ENCODE data around the gene KRT4. TPM values are rescaled to one million over a fixed set of nuclear protein-coding genes. Genes with fewer than 3 reads are reported as not detected.

KRT4 gene
- total RNA-seq, 2 experiments from 2014 or later: not detected

GRCh38 chr12:52826611-52827498 is 12.9 kb upstream of the KRT4 start:
- H3K4me1 Mint-ChIP-seq (ENCODE audit: low read depth): peaks cover 8% of the 10 kb centered on the region
- CTCF ChIA-PET: interaction anchor here (1.1 kb wide), 1 partner anchor 11 kb away, joined by 3 read pairs; no protein-coding TSS in a partner anchor
- no peaks in the 10 kb centered on the region for H3K27me3 Mint-ChIP-seq (ENCODE audit: low read depth)
- H3K27ac Mint-ChIP-seq: no peak overlapping the region
- H3K36me3 Mint-ChIP-seq (ENCODE audit: low read depth): no peaks in the 10 kb centered on the region
- DNase-seq (no peak), ATAC-seq (no peak)
- POLR2A ChIA-PET: no interaction called here
- H3K9me3 Mint-ChIP-seq (ENCODE audit: insufficient read depth): no peaks in the 10 kb centered on the region
- H3K4me3 Mint-ChIP-seq: no peak overlapping the region

GRCh38 chr12:52825961-52826360 is 12.0 kb upstream of the KRT4 start:
- H3K27ac Mint-ChIP-seq: no peak overlapping the region
- no peaks in the 10 kb centered on the region for H3K9me3 Mint-ChIP-seq (ENCODE audit: insufficient read depth)
- no peak overlapping the region for H3K4me3 Mint-ChIP-seq
- ChIA-PET CTCF (interaction anchor here (1.1 kb wide), 1 partner anchor 12 kb away, joined by 3 read pairs; no protein-coding TSS in a partner anchor), POLR2A (interaction anchor here (0.7 kb wide), 1 partner anchor 200 kb away, joined by 3 read pairs; no protein-coding TSS in a partner anchor)
- H3K36me3 Mint-ChIP-seq (ENCODE audit: low read depth): no peaks in the 10 kb centered on the region
- DNase-seq (no peak), ATAC-seq (no peak)
- H3K27me3 Mint-ChIP-seq (ENCODE audit: low read depth): no peaks in the 10 kb centered on the region
- peaks cover 8% of the 10 kb centered on the region for H3K4me1 Mint-ChIP-seq (ENCODE audit: low read depth)

DNA sequence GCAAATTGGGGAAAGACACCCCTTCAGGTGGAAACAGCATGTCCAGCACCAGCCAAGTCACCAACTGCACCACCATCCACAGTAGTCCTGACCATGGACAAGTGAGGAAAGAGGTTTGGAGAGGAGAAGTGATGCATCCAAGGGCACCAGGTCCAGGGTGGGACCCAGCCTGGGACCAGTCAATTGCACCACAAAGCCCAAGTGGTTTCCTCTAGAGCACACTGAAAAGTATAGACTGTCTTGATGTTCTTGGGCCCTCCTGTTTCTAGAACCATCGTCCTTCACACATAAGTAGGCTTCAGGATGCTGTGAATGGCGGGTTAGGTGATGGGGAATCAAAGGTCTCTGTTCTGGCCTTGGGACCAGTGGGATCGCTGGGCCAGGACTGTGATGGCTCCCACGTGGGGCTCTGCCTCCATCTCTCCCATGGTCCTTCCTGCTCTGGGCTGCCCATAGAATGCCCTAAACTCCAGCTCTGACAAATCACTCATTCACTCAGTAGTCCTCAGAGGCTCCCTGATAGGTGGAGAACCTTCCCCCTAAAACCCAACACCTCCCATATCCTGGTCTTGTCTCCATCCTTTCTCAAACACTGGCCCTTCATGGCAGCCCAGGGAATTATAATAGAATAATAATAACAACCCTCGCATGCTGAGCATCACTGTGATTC is 11.0 kb upstream of the KRT4 start:
- Mint-ChIP-seq H3K27ac (no peak overlapping the region), H3K9me3 (ENCODE audit: insufficient read depth) (no peaks in the 10 kb centered on the region), H3K36me3 (ENCODE audit: low read depth) (no peaks in the 10 kb centered on the region), H3K4me3 (no peak overlapping the region), H3K4me1 (ENCODE audit: low read depth) (peaks cover 8% of the 10 kb centered on the region), H3K27me3 (ENCODE audit: low read depth) (peaks cover 4% of the 10 kb centered on the region)
- ATAC-seq (no peak), DNase-seq (no peak)
- CTCF ChIA-PET: no interaction called here
- POLR2A ChIA-PET: no interaction called here

DNA sequence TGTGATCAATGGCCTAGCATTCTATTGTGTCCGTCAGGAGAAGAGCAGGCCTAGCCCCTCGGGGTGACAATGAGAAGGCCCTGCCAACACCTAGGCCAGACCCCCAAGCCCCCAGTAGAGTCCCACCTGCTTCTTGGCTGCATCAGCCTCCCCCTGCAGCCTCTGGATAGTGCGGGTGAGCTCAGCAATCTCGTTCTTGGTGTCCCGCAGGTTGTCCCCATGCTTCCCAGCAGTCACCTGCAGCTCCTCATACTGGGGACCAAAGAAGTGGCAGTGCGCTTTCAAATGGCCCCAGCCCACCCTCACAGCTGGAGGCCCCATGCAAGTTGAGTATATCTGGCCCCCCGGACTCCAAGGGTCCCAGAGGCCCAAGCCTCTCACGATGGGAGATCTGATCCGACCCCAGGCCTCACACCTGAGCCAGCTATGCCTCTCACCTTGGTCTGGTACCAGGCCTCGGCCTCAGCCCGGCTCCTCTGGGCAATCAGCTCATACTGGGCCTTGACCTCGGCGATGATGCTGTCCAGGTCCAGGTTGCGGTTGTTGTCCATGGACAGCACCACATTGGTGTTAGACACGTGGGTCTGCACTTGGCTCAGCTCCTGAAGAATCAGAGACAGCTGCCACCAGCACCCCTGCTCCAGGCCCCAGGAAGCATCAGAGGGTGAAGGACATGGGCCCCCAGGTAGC is 10.0 kb upstream of the KRT4 start:
- H3K9me3 Mint-ChIP-seq (ENCODE audit: insufficient read depth): no peaks in the 10 kb centered on the region

GRCh38 chr12:52822771-52823510 is 9.0 kb upstream of the KRT4 start:
- ChIA-PET CTCF (no interaction called here), POLR2A (no interaction called here)
- H3K4me3 Mint-ChIP-seq: no peak overlapping the region
- H3K9me3 Mint-ChIP-seq (ENCODE audit: insufficient read depth): no peaks in the 10 kb centered on the region
- H3K4me1 Mint-ChIP-seq (ENCODE audit: low read depth): peaks cover 5% of the 10 kb centered on the region
- H3K27me3 Mint-ChIP-seq (ENCODE audit: low read depth): peaks cover 4% of the 10 kb centered on the region
- no peak for DNase-seq
- ATAC-seq: no peak
- no peak overlapping the region for H3K27ac Mint-ChIP-seq
- no peaks in the 10 kb centered on the region for H3K36me3 Mint-ChIP-seq (ENCODE audit: low read depth)

More for the DNA sequence above, 10.0 kb upstream of the KRT4 start:
- H3K36me3 Mint-ChIP-seq (ENCODE audit: low read depth): no peaks in the 10 kb centered on the region
- ChIA-PET CTCF (no interaction called here), POLR2A (no interaction called here)
- H3K27me3 Mint-ChIP-seq (ENCODE audit: low read depth): peaks cover 4% of the 10 kb centered on the region
- no peak for ATAC-seq
- peaks cover 4% of the 10 kb centered on the region for H3K4me1 Mint-ChIP-seq (ENCODE audit: low read depth)
- no peak overlapping the region for H3K27ac Mint-ChIP-seq
- DNase-seq: no peak
- H3K4me3 Mint-ChIP-seq: no peak overlapping the region

DNA sequence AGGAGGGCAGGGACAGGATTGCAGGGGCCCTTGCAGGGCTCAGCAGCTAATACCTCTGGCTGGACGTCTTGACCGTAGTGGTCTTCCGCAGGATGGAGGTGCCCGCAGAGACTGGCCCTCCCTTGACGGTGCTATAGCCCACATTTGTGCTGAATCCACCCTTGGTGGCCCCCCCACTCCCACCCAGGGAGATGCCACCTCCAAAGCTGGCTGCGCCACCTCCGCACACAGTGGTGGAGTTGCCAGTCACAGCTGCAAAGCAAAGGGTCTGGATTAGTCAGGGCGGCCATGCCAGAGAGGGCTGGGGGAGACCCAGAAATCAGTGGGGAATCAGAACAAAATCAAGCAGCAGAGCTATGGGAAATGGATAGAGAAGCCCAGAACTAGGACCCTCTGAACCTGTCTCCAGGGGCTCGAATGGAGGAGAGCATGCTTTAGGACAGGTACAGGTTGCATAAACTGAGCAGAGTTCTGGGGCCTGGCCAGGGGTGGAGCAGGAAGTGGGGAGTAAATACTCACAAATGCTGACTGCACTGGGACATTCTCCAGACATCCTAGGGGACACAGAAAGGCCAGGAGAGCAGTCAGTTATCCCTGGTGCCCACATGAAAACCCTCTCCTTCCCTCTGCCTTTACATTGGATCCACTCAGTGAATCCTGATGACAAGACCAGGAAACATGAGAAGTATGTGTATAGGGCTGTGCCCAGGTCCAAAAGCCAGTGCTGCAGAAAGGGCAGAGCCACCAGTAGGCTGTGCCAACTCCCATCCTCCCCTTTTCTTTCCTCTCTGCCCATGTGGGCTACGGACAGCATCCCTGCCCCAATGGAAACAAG is 8.1 kb upstream of the KRT4 start:
- ChIA-PET POLR2A (no interaction called here), CTCF (no interaction called here)
- DNase-seq (no peak), ATAC-seq (no peak)
- Mint-ChIP-seq H3K27ac (no peak overlapping the region), H3K4me1 (ENCODE audit: low read depth) (peaks cover 14% of the 10 kb centered on the region), H3K27me3 (ENCODE audit: low read depth) (peaks cover 4% of the 10 kb centered on the region), H3K9me3 (ENCODE audit: insufficient read depth) (no peaks in the 10 kb centered on the region), H3K36me3 (ENCODE audit: low read depth) (no peaks in the 10 kb centered on the region), H3K4me3 (no peak overlapping the region)

DNA sequence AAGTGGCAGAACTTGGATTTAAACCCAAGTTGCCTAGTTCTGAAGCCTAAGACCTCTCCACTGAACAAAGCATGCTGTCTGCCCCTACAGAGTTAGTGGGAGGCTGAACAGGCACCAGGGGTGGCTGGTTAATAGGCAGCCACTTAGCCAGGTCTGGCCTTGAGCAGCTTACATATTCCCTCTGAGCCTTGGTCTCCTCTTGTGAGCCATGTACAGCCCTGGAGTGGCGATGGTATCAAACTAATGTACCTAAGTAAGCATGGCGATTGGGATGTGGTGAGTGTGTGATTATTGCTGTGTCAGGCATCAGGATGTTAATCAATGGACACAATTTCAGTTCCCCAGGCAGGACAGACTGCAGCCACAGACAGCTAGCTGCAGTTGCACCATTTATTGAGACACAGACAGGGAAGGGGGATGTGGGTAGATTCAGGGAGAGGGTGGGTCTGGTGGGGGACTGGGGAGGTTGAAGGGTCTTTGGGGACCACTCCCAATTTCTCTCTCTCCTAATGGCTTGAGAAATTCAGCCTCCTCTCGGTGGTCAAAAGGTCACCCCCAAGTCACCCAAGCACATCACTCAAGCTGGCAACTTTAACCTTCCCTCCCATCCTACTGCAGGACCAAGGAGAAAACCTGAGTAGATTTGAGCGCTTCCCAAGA is 7.3 kb upstream of the KRT4 start:
- ATAC-seq (no peak), DNase-seq (no peak)
- ChIA-PET CTCF (no interaction called here), POLR2A (interaction anchor here (0.6 kb wide), 1 partner anchor 225 kb away, joined by 3 read pairs; no protein-coding TSS in a partner anchor)
- Mint-ChIP-seq H3K9me3 (ENCODE audit: insufficient read depth) (no peaks in the 10 kb centered on the region), H3K36me3 (ENCODE audit: low read depth) (no peaks in the 10 kb centered on the region), H3K27me3 (ENCODE audit: low read depth) (peaks cover 4% of the 10 kb centered on the region), H3K27ac (no peak overlapping the region), H3K4me1 (ENCODE audit: low read depth) (peaks cover 15% of the 10 kb centered on the region), H3K4me3 (no peak overlapping the region)

GRCh38 chr12:52820521-52820920 is 6.6 kb upstream of the KRT4 start:
- Mint-ChIP-seq H3K36me3 (ENCODE audit: low read depth) (no peaks in the 10 kb centered on the region), H3K4me3 (no peak overlapping the region), H3K27me3 (ENCODE audit: low read depth) (peaks cover 4% of the 10 kb centered on the region), H3K27ac (no peak overlapping the region), H3K4me1 (ENCODE audit: low read depth) (peaks cover 15% of the 10 kb centered on the region), H3K9me3 (ENCODE audit: insufficient read depth) (no peaks in the 10 kb centered on the region)
- ChIA-PET CTCF (interaction anchor here (0.9 to 1.3 kb wide), 4 partner anchors 13 to 160 kb away, joined by 3 to 5 read pairs (median 3); no protein-coding TSS in a partner anchor), POLR2A (interaction anchor here (0.6 kb wide), 1 partner anchor 226 kb away, joined by 3 read pairs; no protein-coding TSS in a partner anchor)
- ATAC-seq: no peak
- no peak for DNase-seq

GRCh38 chr12:52819731-52820510 is 6.0 kb upstream of the KRT4 start:
- ChIA-PET CTCF (interaction anchor here (0.9 to 1.3 kb wide), 4 partner anchors 14 to 160 kb away, joined by 3 to 5 read pairs (median 3); no protein-coding TSS in a partner anchor), POLR2A (no interaction called here)
- no peaks in the 10 kb centered on the region for H3K9me3 Mint-ChIP-seq (ENCODE audit: insufficient read depth)
- ATAC-seq (no peak), DNase-seq (no peak)
- H3K36me3 Mint-ChIP-seq (ENCODE audit: low read depth): no peaks in the 10 kb centered on the region
- H3K27me3 Mint-ChIP-seq (ENCODE audit: low read depth): peaks cover 4% of the 10 kb centered on the region
- H3K27ac Mint-ChIP-seq: no peak overlapping the region
- peaks cover 15% of the 10 kb centered on the region for H3K4me1 Mint-ChIP-seq (ENCODE audit: low read depth)
- no peak overlapping the region for H3K4me3 Mint-ChIP-seq

DNA sequence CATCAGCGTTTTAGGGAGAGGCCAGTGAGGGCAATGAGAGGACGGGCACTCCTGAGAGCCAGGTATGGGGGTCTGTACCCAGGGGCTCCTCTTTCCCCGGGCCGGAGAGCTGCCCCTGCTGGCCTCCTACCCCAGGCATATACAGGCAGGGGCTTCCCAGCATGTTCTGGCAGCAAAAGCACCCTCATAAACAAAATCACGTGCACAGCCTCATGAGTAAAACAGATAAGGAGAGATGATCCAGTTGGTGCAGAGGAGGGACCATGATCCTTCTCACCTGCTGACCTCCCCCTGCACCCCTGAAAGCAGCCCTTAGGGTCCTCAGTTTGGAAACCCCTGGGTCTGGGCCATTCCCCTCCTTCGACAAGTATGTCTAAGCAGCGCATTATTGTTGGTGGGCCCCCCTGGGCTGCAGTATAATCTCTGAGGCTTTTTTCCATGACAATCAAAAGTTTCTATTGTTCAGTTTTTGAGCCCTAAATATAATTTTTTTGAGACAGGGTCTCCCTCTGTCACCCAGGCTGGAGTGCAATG is 5.0 kb upstream of the KRT4 start:
- ATAC-seq: no peak
- Mint-ChIP-seq H3K9me3 (ENCODE audit: insufficient read depth) (no peaks in the 10 kb centered on the region), H3K27me3 (ENCODE audit: low read depth) (peaks cover 4% of the 10 kb centered on the region), H3K4me3 (no peak overlapping the region), H3K36me3 (ENCODE audit: low read depth) (no peaks in the 10 kb centered on the region), H3K27ac (no peak overlapping the region), H3K4me1 (ENCODE audit: low read depth) (peaks cover 15% of the 10 kb centered on the region)
- ChIA-PET POLR2A (no interaction called here), CTCF (no interaction called here)
- no peak for DNase-seq
